HCT116 (cell line): Measurements from ENCODE around the gene SLC1A4. TPM values are rescaled to one million over a fixed set of nuclear protein-coding genes. Genes with fewer than 3 reads are reported as not detected.

Experiments
- ATAC-seq: fragments of 200-7000 bp; cut with Tn5 transposase; 2 replicates; pipeline ENCODE4 v1.9.1; 2020; ENCODE audit warnings: mild to moderate bottlenecking, moderate library complexity
- BruUV-seq: library from RNA; stranded (reverse); fragments of 400-500 nt; replicated peaks from 2 replicates; lab custom pipeline; 2021; lab: Mats Ljungman, UMichigan
- CTCF ChIA-PET: fragments of 300-600 bp; sonication (Branson Sonifier 250); formaldehyde crosslinking; loops from one replicate; lab custom pipeline; 2021; ENCODE audit warnings: antibody characterized with exemption; lab: Charles Lee
- POLR2A ChIA-PET: fragments of 300-600, 350-600 bp; sonication (Branson Sonifier 250); formaldehyde crosslinking; loops from one replicate; lab custom pipeline; 2021; ENCODE audit warnings: antibody characterized with exemption; lab: Charles Lee
- RAD21 ChIA-PET, 2 experiments: fragments of 300-600 bp; sonication (Branson Sonifier 250); formaldehyde crosslinking; loops; one replicate each; lab custom pipeline; 2023; ENCODE audit warnings: low total read pairs in 2 of 2; ENCODE audit not compliant: uncharacterized antibody in 2 of 2, unreplicated experiment in 2 of 2, low non-redundant PET in 1 of 2; lab: Charles Lee
- DNase-seq: peaks from one replicate; pipeline ENCODE4 v3.0.0-alpha.2; 2010; ENCODE audit warnings: low read depth, low spot score
- H2AFZ ChIP-seq: fragments of 200-600 bp; shearing (Covaris generic), sonication (generic); 2 replicates; pipeline ENCODE4 v1.6.1; 2017; ENCODE audit warnings: low read depth, mixed run types, mixed read lengths, antibody characterized with exemption, low read length; ENCODE audit not compliant: poor library complexity, severe bottlenecking
- H3K27ac ChIP-seq: 2 replicates; pipeline ENCODE4 v1.5.1; 2012; ENCODE audit warnings: low read depth, low read length
- H3K27me3 ChIP-seq: fragments of 200-600 bp; sonication (generic); 2 replicates; pipeline ENCODE4 v1.6.1; 2016; ENCODE audit warnings: mixed run types, low read length, mixed read lengths; ENCODE audit not compliant: insufficient read depth
- H3K36me3 ChIP-seq, 2 experiments: fragments of 200-500 bp in 1 of 2; fragments of 200-600 bp in 1 of 2; sonication (Bioruptor generic) in 1 of 2; sonication (generic) in 1 of 2; 2 replicates each; pipeline versions ENCODE4 v1.5.1 to v1.6.1; 2014 to 2016; ENCODE audit warnings: low read length in 2 of 2, inconsistent platforms in 1 of 2, mixed read lengths in 1 of 2, mixed run types in 1 of 2; ENCODE audit not compliant: insufficient read depth in 2 of 2, control insufficient read depth in 1 of 2
- H3K4me1 ChIP-seq, 2 experiments: fragments of 200-600 bp in 1 of 2; sonication (generic) in 1 of 2; 2 replicates each; pipeline versions ENCODE4 v1.5.1 to v1.6.1; 2012 to 2017; ENCODE audit warnings: low read length in 2 of 2, inconsistent platforms in 1 of 2, mild to moderate bottlenecking in 1 of 2, mixed read lengths in 1 of 2, mixed run types in 1 of 2, moderate library complexity in 1 of 2; ENCODE audit not compliant: insufficient read depth in 2 of 2, control insufficient read depth in 1 of 2
- H3K4me2 ChIP-seq: fragments of 200-600 bp; sonication (generic); 2 replicates; pipeline ENCODE4 v1.6.1; 2017; ENCODE audit warnings: mixed run types, low read length, mixed read lengths
- H3K4me3 ChIP-seq, 2 experiments: fragments of 200-600 bp in 1 of 2; sonication (generic) in 1 of 2; replicated peaks in 1 of 2; 2 replicates each; pipeline ENCODE4 v1.5.1; 2011 to 2016; ENCODE audit warnings: low read length in 2 of 2, control low read depth in 1 of 2, low read depth in 1 of 2, mild to moderate bottlenecking in 1 of 2, mixed read lengths in 1 of 2, mixed run types in 1 of 2
- H3K79me2 ChIP-seq: fragments of 200-600 bp; sonication (generic); 2 replicates; pipeline ENCODE4 v1.6.1; 2017; ENCODE audit warnings: mild to moderate bottlenecking, mixed run types, low read length, moderate library complexity, mixed read lengths; ENCODE audit not compliant: insufficient read depth
- H3K9ac ChIP-seq: fragments of 200-600 bp; sonication (generic); 2 replicates; pipeline ENCODE4 v1.6.1; 2016; ENCODE audit warnings: low read length, mixed read lengths
- H3K9me2 ChIP-seq: fragments of 200-600 bp; sonication (generic), shearing (Covaris generic); 2 replicates; pipeline ENCODE4 v1.6.1; 2017; ENCODE audit warnings: mixed run types, mild to moderate bottlenecking, moderate library complexity; ENCODE audit not compliant: insufficient read depth
- H3K9me3 ChIP-seq, 2 experiments: fragments of 200-500 bp in 1 of 2; fragments of 200-600 bp in 1 of 2; sonication (Bioruptor generic) in 1 of 2; sonication (generic) in 1 of 2; 2 replicates each; pipeline ENCODE4 v1.6.1; 2014 to 2017; ENCODE audit warnings: low read length in 2 of 2, mixed read lengths in 2 of 2, inconsistent platforms in 1 of 2, low read depth in 1 of 2, mild to moderate bottlenecking in 1 of 2, mixed run types in 1 of 2, moderate library complexity in 1 of 2; ENCODE audit not compliant: control insufficient read depth in 1 of 2, insufficient read depth in 1 of 2
- H4K20me1 ChIP-seq: fragments of 200-600 bp; sonication (generic), shearing (Covaris generic); 2 replicates; pipeline ENCODE4 v1.6.1; 2017; ENCODE audit warnings: mixed run types, mild to moderate bottlenecking, moderate library complexity; ENCODE audit not compliant: insufficient read depth
- EGR1 ChIP-seq: IDR thresholded peaks from 2 replicates; pipeline ENCODE4 v1.6.1; 2012; ENCODE audit warnings: low read depth
- RAD21 ChIP-seq: IDR thresholded peaks from 2 replicates; pipeline ENCODE4 v1.6.1; 2012; ENCODE audit warnings: low read depth, mild to moderate bottlenecking
- SP1 ChIP-seq: IDR thresholded peaks from 2 replicates; pipeline ENCODE4 v1.6.1; 2012; ENCODE audit warnings: low read depth
- ZNF274 ChIP-seq: fragments of 200-500 bp; sonication (Bioruptor generic); IDR thresholded peaks from 2 replicates; pipeline ENCODE4 v1.6.1; 2014; ENCODE audit warnings: mild to moderate bottlenecking, low read depth, low read length, inconsistent platforms
- intact Hi-C: fragments of 100-400 bp; cut with micrococcal nuclease; formaldehyde crosslinking; loops from 2 replicates; pipeline ENCODE4 v1.10.0; 2022
- total RNA-seq: library from RNA; stranded (reverse); gene quantifications from one replicate; pipeline ENCODE4 v1.2.1, GENCODE V29; 2021; ENCODE audit not compliant: unreplicated experiment
- TF ChIP-seq, protein P1 (sequence below), 3 experiments: fragments of 200-600 bp in 1 of 3; sonication (generic) in 1 of 3; IDR thresholded peaks in 2 of 3; conservative IDR thresholded peaks in 1 of 3; 2 replicates each; pipeline ENCODE4 v1.5.1; 2012 to 2017; ENCODE audit warnings: low read depth in 2 of 3, low read length in 2 of 3, antibody characterized with exemption in 1 of 3, borderline replicate concordance in 1 of 3, control low read depth in 1 of 3, mild to moderate bottlenecking in 1 of 3, mixed read lengths in 1 of 3, mixed run types in 1 of 3, moderate library complexity in 1 of 3; ENCODE audit not compliant: insufficient read depth in 1 of 3
- TF ChIP-seq, protein P2 (sequence below): IDR thresholded peaks from 2 replicates; pipeline ENCODE4 v1.6.1; 2012; ENCODE audit warnings: low read depth

The SLC1A4 gene
- total RNA-seq, 1 experiment from 2014 or later, result 9.2 TPM

DNA sequence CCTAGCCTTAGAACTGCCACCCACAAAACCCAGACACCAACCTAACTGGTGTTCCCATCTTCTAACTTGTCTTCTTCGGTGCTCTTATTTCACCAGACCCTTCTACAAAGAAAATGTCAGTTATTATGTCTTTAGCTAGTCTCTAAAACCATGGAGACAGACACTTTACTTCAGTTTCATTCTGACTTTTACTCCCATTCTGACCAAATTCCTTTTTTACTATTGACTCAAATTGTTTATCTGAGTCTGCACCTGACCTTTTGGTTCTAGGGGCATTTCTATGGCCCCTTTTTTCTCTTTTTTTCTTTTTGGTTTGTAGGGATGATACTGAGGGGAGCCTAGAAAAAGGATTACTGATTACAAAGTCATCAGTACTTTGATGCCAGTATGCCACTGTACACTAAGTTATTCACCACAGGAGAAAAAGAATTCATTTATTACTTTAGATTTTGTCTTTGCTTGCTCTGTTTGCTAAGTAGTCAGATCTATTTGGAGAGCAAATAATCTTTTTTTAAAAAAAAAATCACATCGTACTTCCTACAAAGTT, 6.8 kb upstream of the SLC1A4 start:
- POLR2A ChIA-PET, result no interaction called here
- CTCF ChIA-PET, result no interaction called here

More for the DNA sequence above, 6.8 kb upstream of the SLC1A4 start:
- BruUV-seq, result no TSS peak
- Histone ChIP-seq H2AFZ (no peak overlapping the region), H4K20me1 (no peaks in the 10 kb centered on the region), H3K4me1 (peaks cover 0 to 8% of the 10 kb centered on the region in 2 experiments; a peak in 1 of 4 replicates), H3K27ac (no peak overlapping the region), H3K79me2 (no peaks in the 10 kb centered on the region), H3K9me3 (no peaks in the 10 kb centered on the region), H3K36me3 (no peaks in the 10 kb centered on the region), H3K9me2 (no peaks in the 10 kb centered on the region), H3K4me3 (no peak overlapping the region), H3K27me3 (no peaks in the 10 kb centered on the region; the same call in 1 of the 2 replicates), H3K9ac (no peak overlapping the region), H3K4me2 (no peak overlapping the region)
- DNase-seq, result no peak
- TF ChIP-seq RAD21, result no peak
- TF ChIP-seq EGR1, result no peak
- TF ChIP-seq SP1, result no peak
- TF ChIP-seq ZNF274, result no peak
- TF ChIP-seq, protein P1, sequence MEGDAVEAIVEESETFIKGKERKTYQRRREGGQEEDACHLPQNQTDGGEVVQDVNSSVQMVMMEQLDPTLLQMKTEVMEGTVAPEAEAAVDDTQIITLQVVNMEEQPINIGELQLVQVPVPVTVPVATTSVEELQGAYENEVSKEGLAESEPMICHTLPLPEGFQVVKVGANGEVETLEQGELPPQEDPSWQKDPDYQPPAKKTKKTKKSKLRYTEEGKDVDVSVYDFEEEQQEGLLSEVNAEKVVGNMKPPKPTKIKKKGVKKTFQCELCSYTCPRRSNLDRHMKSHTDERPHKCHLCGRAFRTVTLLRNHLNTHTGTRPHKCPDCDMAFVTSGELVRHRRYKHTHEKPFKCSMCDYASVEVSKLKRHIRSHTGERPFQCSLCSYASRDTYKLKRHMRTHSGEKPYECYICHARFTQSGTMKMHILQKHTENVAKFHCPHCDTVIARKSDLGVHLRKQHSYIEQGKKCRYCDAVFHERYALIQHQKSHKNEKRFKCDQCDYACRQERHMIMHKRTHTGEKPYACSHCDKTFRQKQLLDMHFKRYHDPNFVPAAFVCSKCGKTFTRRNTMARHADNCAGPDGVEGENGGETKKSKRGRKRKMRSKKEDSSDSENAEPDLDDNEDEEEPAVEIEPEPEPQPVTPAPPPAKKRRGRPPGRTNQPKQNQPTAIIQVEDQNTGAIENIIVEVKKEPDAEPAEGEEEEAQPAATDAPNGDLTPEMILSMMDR (IDR thresholded peaks at IDR 0.05 in 2 of 3, conservative IDR thresholded peaks at IDR 0.05 in 1 of 3; ENCODE audit: borderline replicate concordance in 1 of 3, insufficient read depth in 1 of 3, low read depth in 2 of 3, low read length in 2 of 3), result no peak
- TF ChIP-seq, protein P2, sequence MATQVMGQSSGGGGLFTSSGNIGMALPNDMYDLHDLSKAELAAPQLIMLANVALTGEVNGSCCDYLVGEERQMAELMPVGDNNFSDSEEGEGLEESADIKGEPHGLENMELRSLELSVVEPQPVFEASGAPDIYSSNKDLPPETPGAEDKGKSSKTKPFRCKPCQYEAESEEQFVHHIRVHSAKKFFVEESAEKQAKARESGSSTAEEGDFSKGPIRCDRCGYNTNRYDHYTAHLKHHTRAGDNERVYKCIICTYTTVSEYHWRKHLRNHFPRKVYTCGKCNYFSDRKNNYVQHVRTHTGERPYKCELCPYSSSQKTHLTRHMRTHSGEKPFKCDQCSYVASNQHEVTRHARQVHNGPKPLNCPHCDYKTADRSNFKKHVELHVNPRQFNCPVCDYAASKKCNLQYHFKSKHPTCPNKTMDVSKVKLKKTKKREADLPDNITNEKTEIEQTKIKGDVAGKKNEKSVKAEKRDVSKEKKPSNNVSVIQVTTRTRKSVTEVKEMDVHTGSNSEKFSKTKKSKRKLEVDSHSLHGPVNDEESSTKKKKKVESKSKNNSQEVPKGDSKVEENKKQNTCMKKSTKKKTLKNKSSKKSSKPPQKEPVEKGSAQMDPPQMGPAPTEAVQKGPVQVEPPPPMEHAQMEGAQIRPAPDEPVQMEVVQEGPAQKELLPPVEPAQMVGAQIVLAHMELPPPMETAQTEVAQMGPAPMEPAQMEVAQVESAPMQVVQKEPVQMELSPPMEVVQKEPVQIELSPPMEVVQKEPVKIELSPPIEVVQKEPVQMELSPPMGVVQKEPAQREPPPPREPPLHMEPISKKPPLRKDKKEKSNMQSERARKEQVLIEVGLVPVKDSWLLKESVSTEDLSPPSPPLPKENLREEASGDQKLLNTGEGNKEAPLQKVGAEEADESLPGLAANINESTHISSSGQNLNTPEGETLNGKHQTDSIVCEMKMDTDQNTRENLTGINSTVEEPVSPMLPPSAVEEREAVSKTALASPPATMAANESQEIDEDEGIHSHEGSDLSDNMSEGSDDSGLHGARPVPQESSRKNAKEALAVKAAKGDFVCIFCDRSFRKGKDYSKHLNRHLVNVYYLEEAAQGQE, result no peak
- intact Hi-C loops, result no loop called here
- ATAC-seq, result no peak
- RAD21 ChIA-PET, result no interaction called here
